ENCODE data around the gene VSTM5. TPM values are rescaled to one million over a fixed set of nuclear protein-coding genes. Genes with fewer than 3 reads are reported as not detected.

VSTM5 gene
- total and polyA plus RNA-seq, 2 donors (not counting 3 experiments of a cell fraction or from before 2014, with no cell fraction given): 0.03 TPM; not detected in 1

DNA sequence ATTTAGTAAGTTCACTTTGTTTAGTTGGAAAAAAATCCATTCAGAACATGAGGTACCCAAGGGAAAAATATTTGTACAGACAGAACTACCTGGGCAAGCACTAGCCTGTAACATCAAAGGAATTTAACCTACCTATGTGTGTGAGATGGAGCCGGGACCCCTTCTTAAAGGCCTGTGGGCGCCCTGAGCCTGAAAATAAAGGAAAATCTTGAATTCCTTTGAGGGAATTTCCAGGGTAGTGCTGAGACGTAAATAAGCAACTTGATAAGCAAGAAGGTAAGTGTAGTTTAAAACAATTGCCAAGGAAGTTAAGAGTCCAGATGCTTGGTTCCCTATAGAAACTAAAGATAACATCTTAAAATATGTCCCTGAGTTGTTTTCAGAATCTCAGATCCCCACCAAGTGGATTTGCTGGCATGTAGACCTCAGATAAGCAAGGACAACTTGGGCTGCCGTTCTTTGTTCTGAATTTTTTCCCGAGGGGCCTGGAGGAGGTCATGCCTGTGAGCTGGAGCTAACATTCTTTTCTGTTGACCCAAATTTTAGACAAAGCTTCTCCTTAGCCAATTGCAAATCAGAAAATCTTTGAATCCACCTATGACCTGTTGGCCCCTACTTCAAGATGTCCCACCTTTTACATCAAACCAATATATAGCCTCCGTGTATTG is 35.3 kb downstream of the VSTM5 start:
- no TSS peak for BruUV-seq (replicated peaks)
- Histone ChIP-seq H3K9me3 (replicated peaks; ENCODE audit: control insufficient read depth, insufficient read depth, low read length) (no peaks in the 10 kb centered on the region), H3K9ac (replicated peaks; ENCODE audit: extremely low read depth, insufficient read depth, low read length) (no peak overlapping the region), H3K4me2 (ENCODE audit: insufficient read depth, low read length) (no peak overlapping the region), H3K9me1 (replicated peaks; ENCODE audit: control insufficient read depth, extremely low read depth, insufficient read depth, low read length) (no peaks in the 10 kb centered on the region), H3K79me2 (ENCODE audit: control insufficient read depth, insufficient read depth, low read length) (no peaks in the 10 kb centered on the region), H3K36me3 (ENCODE audit: control insufficient read depth in 2 of 2, extremely low read depth in 1 of 2, insufficient read depth in 2 of 2, low read length in 2 of 2) (peaks cover 2 to 8% of the 10 kb centered on the region in 2 experiments), H4K20me1 (replicated peaks; ENCODE audit: control insufficient read depth, extremely low read depth, insufficient read depth, low read length) (no peaks in the 10 kb centered on the region), H2AFZ (ENCODE audit: low read depth, low read length) (no peak overlapping the region), H3K27me3 (ENCODE audit: control insufficient read depth in 2 of 2, insufficient read depth in 2 of 2, low read length in 2 of 2) (no peaks in the 10 kb centered on the region), H3K27ac (ENCODE audit: insufficient read depth, low read depth, low read length) (no peak overlapping the region), H3K4me1 (ENCODE audit: control insufficient read depth, extremely low read depth, insufficient read depth, low read length) (no peaks in the 10 kb centered on the region), H3K4me3 (replicated peaks in 1 of 3; ENCODE audit: insufficient read depth in 1 of 3, low read depth in 1 of 3, low read length in 3 of 3) (no peak overlapping the region)
- POLR2A ChIA-PET: no interaction called here
- dilution Hi-C loops (cut with MboI; ENCODE audit: extremely low pct_ligation_motif_present, low sequenced_read_pairs) (no loop called here), intact Hi-C loops (cut with micrococcal nuclease) (no loop called here)
- DNase-seq (ENCODE audit: low read depth, low spot score) (no peak), FAIRE-seq (no peak)
- CTCF ChIA-PET: no interaction called here
- TF ChIP-seq FOS (IDR thresholded peaks at IDR 0.05; ENCODE audit: borderline replicate concordance, insufficient read depth, low read length) (no peak), JUN (IDR thresholded peaks at IDR 0.05; ENCODE audit: borderline replicate concordance, insufficient read depth, insufficient read length, low read depth) (no peak), POLR2AphosphoS5 (IDR thresholded peaks at IDR 0.05; ENCODE audit: insufficient read depth, low read depth, low read length) (no peak)
- TF ChIP-seq, protein P1, sequence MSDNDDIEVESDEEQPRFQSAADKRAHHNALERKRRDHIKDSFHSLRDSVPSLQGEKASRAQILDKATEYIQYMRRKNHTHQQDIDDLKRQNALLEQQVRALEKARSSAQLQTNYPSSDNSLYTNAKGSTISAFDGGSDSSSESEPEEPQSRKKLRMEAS (IDR thresholded peaks at IDR 0.05; ENCODE audit: insufficient read depth, insufficient read length): no peak

DNA sequence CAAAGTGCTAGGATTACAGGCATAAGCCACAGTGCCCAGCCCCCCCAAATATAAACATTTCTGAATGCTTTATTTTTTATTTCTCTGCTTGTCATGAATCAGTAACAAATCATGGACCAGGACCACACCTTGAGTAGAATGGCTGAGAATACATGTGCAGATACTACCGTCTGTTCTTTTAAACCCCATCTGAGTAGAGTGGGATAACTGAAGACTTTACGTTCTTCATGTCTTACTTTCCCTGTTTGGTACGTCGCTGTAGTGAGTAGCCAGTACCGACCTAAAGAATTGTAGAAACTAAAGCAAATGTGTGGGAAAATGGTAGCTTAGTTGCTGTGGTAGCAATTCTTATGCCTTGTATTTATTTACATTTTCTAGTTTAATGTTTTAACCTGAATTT is 36.4 kb downstream of the VSTM5 start:
- no TSS peak for BruUV-seq (replicated peaks)
- TF ChIP-seq, protein P2, sequence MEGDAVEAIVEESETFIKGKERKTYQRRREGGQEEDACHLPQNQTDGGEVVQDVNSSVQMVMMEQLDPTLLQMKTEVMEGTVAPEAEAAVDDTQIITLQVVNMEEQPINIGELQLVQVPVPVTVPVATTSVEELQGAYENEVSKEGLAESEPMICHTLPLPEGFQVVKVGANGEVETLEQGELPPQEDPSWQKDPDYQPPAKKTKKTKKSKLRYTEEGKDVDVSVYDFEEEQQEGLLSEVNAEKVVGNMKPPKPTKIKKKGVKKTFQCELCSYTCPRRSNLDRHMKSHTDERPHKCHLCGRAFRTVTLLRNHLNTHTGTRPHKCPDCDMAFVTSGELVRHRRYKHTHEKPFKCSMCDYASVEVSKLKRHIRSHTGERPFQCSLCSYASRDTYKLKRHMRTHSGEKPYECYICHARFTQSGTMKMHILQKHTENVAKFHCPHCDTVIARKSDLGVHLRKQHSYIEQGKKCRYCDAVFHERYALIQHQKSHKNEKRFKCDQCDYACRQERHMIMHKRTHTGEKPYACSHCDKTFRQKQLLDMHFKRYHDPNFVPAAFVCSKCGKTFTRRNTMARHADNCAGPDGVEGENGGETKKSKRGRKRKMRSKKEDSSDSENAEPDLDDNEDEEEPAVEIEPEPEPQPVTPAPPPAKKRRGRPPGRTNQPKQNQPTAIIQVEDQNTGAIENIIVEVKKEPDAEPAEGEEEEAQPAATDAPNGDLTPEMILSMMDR (IDR thresholded peaks at IDR 0.05; ENCODE audit: extremely low read depth in 1 of 2, insufficient read depth in 1 of 2, low read depth in 1 of 2, low read length in 2 of 2): no peak
- TF ChIP-seq EZH2 (IDR thresholded peaks at IDR 0.05; ENCODE audit: borderline replicate concordance, low read depth, low read length, severe bottlenecking) (no peak), JUN (IDR thresholded peaks at IDR 0.05; ENCODE audit: borderline replicate concordance, insufficient read depth, insufficient read length, low read depth) (no peak), MYC (IDR thresholded peaks at IDR 0.05; ENCODE audit: low read depth, low read length) (no peak), GATA2 (IDR thresholded peaks at IDR 0.05; ENCODE audit: insufficient read depth, insufficient read length, low read depth, low read length) (no peak), POLR2A (IDR thresholded peaks at IDR 0.05; ENCODE audit: low read depth, low read length) (no peak), FOS (IDR thresholded peaks at IDR 0.05; ENCODE audit: borderline replicate concordance, insufficient read depth, low read length) (no peak), POLR2AphosphoS5 (IDR thresholded peaks at IDR 0.05; ENCODE audit: insufficient read depth, low read depth, low read length) (no peak)
- TF ChIP-seq, protein P1 (IDR thresholded peaks at IDR 0.05; ENCODE audit: insufficient read depth, insufficient read length): no peak
- H3K4me3 ChIP-seq (replicated peaks in 1 of 3; ENCODE audit: insufficient read depth in 1 of 3, low read depth in 1 of 3, low read length in 3 of 3): no peak overlapping the region
- ChIA-PET POLR2A (no interaction called here), CTCF (no interaction called here)
- no peaks in the 10 kb centered on the region for H3K27me3 ChIP-seq (ENCODE audit: control insufficient read depth in 2 of 2, insufficient read depth in 2 of 2, low read length in 2 of 2)
- no peak overlapping the region for H3K27ac ChIP-seq (ENCODE audit: insufficient read depth, low read depth, low read length)
- H3K4me1 ChIP-seq (ENCODE audit: control insufficient read depth, extremely low read depth, insufficient read depth, low read length): no peaks in the 10 kb centered on the region
- DNase-seq (ENCODE audit: low read depth, low spot score) (no peak), FAIRE-seq (no peak)
- no peak overlapping the region for H3K4me2 ChIP-seq (ENCODE audit: insufficient read depth, low read length)
- H3K36me3 ChIP-seq (ENCODE audit: control insufficient read depth in 2 of 2, extremely low read depth in 1 of 2, insufficient read depth in 2 of 2, low read length in 2 of 2): peaks cover 10 to 11% of the 10 kb centered on the region in 2 experiments
- no peak overlapping the region for H2AFZ ChIP-seq (ENCODE audit: low read depth, low read length)
- H3K9ac ChIP-seq (replicated peaks; ENCODE audit: extremely low read depth, insufficient read depth, low read length): no peak overlapping the region
- no peaks in the 10 kb centered on the region for H3K79me2 ChIP-seq (ENCODE audit: control insufficient read depth, insufficient read depth, low read length)
- no peaks in the 10 kb centered on the region for H3K9me3 ChIP-seq (replicated peaks; ENCODE audit: control insufficient read depth, insufficient read depth, low read length)
- intact Hi-C loops (cut with micrococcal nuclease) (no loop called here), dilution Hi-C loops (cut with MboI; ENCODE audit: extremely low pct_ligation_motif_present, low sequenced_read_pairs) (no loop called here)
- H3K9me1 ChIP-seq (replicated peaks; ENCODE audit: control insufficient read depth, extremely low read depth, insufficient read depth, low read length): no peaks in the 10 kb centered on the region
- H4K20me1 ChIP-seq (replicated peaks; ENCODE audit: control insufficient read depth, extremely low read depth, insufficient read depth, low read length): no peaks in the 10 kb centered on the region

All from endothelial cell of umbilical vein (primary cell).